ENCODE data around the gene RPL41. TPM values are rescaled to one million over a fixed set of nuclear protein-coding genes. Genes with fewer than 3 reads are reported as not detected.

The RPL41 gene
- total and polyA plus RNA-seq, 9 of the 15 experiments (the other 6 are each of a cell fraction or from before 2014, with no cell fraction given) = 3,403 to 11,276 (median 5,604) TPM

DNA sequence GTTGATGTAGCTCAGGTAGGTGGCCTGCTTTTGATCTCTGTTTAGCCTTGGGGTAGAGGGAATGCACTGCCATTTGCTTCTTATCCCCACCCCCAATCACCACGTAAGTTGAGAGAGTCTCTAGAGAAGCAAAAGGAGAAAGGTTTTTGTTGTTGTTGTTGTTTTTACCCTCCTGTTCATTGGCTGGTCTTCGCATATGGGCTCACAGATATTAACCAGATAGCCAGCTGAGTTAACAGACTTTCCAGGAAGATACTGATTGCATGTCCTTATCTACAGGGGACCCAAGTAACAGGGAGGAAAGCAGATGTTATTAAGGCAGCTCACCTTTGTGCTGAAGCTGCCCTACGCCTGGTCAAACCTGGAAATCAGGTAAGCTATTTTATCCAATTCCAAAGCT, 9.2 kb upstream of the RPL41 start:
- Histone ChIP-seq H3K79me2 (ENCODE audit: control insufficient read depth, insufficient read depth, low read length) (peaks cover 47% of the 10 kb centered on the region), H3K27me3 (ENCODE audit: control insufficient read depth in 2 of 2, insufficient read depth in 2 of 2, low read length in 2 of 2) (no peaks in the 10 kb centered on the region), H4K20me1 (replicated peaks; ENCODE audit: control insufficient read depth, insufficient read depth, low read length) (peaks cover 10% of the 10 kb centered on the region), H3K27ac (ENCODE audit: extremely low read depth, low read depth, low read length) (peak overlapping the region; percentile 99), H3K9me3 (replicated peaks; ENCODE audit: control insufficient read depth, insufficient read depth, low read depth, low read length) (peaks cover 5% of the 10 kb centered on the region; the same call in 1 of the 2 replicates), H3K4me1 (replicated peaks in 1 of 2; ENCODE audit: control insufficient read depth in 2 of 2, insufficient read depth in 2 of 2, low read length in 2 of 2) (peaks cover 11 to 25% of the 10 kb centered on the region in 2 experiments; a peak in 4 of 5 replicates), H3K9ac (ENCODE audit: insufficient read depth in 1 of 2, low read depth in 2 of 2, low read length in 2 of 2) (peak overlapping the region; percentile 21 to 35; a peak in 2 of 4 replicates), H3K4me2 (ENCODE audit: insufficient read depth, low read length) (peak overlapping the region; percentile 99), H2AFZ (ENCODE audit: low read depth, low read length) (no peak overlapping the region), H3K4me3 (no peak overlapping the region), H3K36me3 (ENCODE audit: control insufficient read depth, insufficient read depth, low read length) (peaks cover 70% of the 10 kb centered on the region), H3K9me1 (ENCODE audit: control insufficient read depth, insufficient read depth, low read length) (no peaks in the 10 kb centered on the region)
- ChIA-PET CTCF (ENCODE audit: low intra/inter-chr PET ratio) (no interaction called here), POLR2A (interaction anchor here (0.7 to 7.8 kb wide), 3 partner anchors 10 to 368 kb away, joined by 3 to 125 read pairs (median 4); partner anchors contain the start of genes RPL41 and ZC3H10)
- BruUV-seq (replicated peaks) = no TSS peak
- in situ Hi-C loops (cut with MboI) (no loop called here), intact Hi-C loops (cut with micrococcal nuclease) (no loop called here)
- DNase-seq (ENCODE audit: extremely low read depth in 1 of 4, low spot score in 3 of 4) = peak in 2 of 4 experiments; percentile 40 to 59
- FAIRE-seq = no peak
- no peak for ATAC-seq
- WGBS (ENCODE audit: insufficient coverage, low coverage, missing lambda C conversion rate) = 54% methylated on average over 3 of the region's 3 CpGs
- TF ChIP-seq DACH1 (IDR thresholded peaks at IDR 0.05; ENCODE audit: partially characterized antibody) = peak; percentile 27
- peak; percentile 85 for TF ChIP-seq TEAD4 (IDR thresholded peaks at IDR 0.05; ENCODE audit: low read length)
- no peak for TF ChIP-seq TEAD4 (CRISPR knock-in tag; IDR thresholded peaks at IDR 0.05; ENCODE audit: borderline replicate concordance)
- peak; percentile 43; the same call in 1 of the 2 replicates for TF ChIP-seq CTBP1 (IDR thresholded peaks at IDR 0.05; ENCODE audit: borderline replicate concordance)
- no peak for TF ChIP-seq KLF13 (tag; IDR thresholded peaks at IDR 0.05; ENCODE audit: borderline replicate concordance, low read depth)
- TF ChIP-seq FOXK2 (conservative IDR thresholded peaks at IDR 0.05 in 1 of 2, IDR thresholded peaks at IDR 0.05 in 1 of 2; ENCODE audit: low read depth in 2 of 2) = peak; percentile 54 to 59; a peak in 2 of 4 replicates
- no peak for TF ChIP-seq REST (IDR thresholded peaks at IDR 0.05; ENCODE audit: borderline replicate concordance)
- TF ChIP-seq REST (CRISPR knock-in tag; IDR thresholded peaks at IDR 0.05; ENCODE audit: low read depth) = no peak
- TF ChIP-seq ZNF586 (CRISPR knock-in tag; conservative IDR thresholded peaks at IDR 0.05) = no peak
- TF ChIP-seq DPF2 (IDR thresholded peaks at IDR 0.05) = peak; percentile 51; the same call in 1 of the 2 replicates
- no peak for TF ChIP-seq NONO (IDR thresholded peaks at IDR 0.05; ENCODE audit: low read depth in 2 of 2, low read length in 1 of 2)
- no peak for TF ChIP-seq ZFX (CRISPR knock-in tag; IDR thresholded peaks at IDR 0.05)
- no peak for TF ChIP-seq PHF20 (IDR thresholded peaks at IDR 0.05; ENCODE audit: partially characterized antibody)
- peak; percentile 79 for TF ChIP-seq NCOR1 (IDR thresholded peaks at IDR 0.05)
- peak; percentile 23; the same call in 1 of the 2 replicates for TF ChIP-seq MTA1 (IDR thresholded peaks at IDR 0.05; ENCODE audit: borderline replicate concordance)
- peak; percentile 77 for TF ChIP-seq MTA2 (IDR thresholded peaks at IDR 0.05; ENCODE audit: low read depth)
- TF ChIP-seq PTTG1 (tag; IDR thresholded peaks at IDR 0.05; ENCODE audit: low read depth) = no peak
- no peak for TF ChIP-seq ZNF696 (CRISPR knock-in tag; conservative IDR thresholded peaks at IDR 0.05)

Data from K562 (cell line).